Esophagus squamous epithelium (tissue), 4 donors: Measurements from ENCODE around the gene E4F1.

ENCODE experiments used
- CTCF ChIP-seq, 6 experiments: fragments of 450-650 bp in 4 of 6; fragments of 200-600 bp in 2 of 6; sonication (generic) in 2 of 6; IDR thresholded peaks; one replicate each; pipeline ENCODE4 v1.5.1; 2016 to 2019; ENCODE audit warnings: antibody characterized with exemption in 6 of 6, mild to moderate bottlenecking in 4 of 6, moderate library complexity in 4 of 6
- POLR2A ChIP-seq, 4 donors: fragments of 450-650 bp; IDR thresholded peaks; one replicate each; pipeline ENCODE4 v1.6.1; 2017; ENCODE audit warnings: antibody characterized with exemption in 4 of 4, mild to moderate bottlenecking in 4 of 4, moderate library complexity in 3 of 4

GRCh38 chr16:2186064-2186463 is 37.3 kb upstream of the E4F1 start:
- no peak for TF ChIP-seq CTCF (IDR thresholded peaks at IDR 0.05)
- TF ChIP-seq POLR2A (IDR thresholded peaks at IDR 0.05): no peak
